Measurements from ENCODE around the gene MYL3. TPM values are rescaled to one million over a fixed set of nuclear protein-coding genes. Genes with fewer than 3 reads are reported as not detected.

MYL3 gene
- total RNA-seq, 1 donor from 2014 or later, result not detected

GRCh38 chr3:46865031-46865507, 1.8 kb upstream of the MYL3 start:
- no peak for DNase-seq

GRCh38 chr3:46864061-46864881, 1.0 kb upstream of the MYL3 start:
- DNase-seq, result no peak

GRCh38 chr3:46862369-46863025, 747 bp downstream of the MYL3 start:
- no peak for DNase-seq

- DNase-seq, result no peak
These were observed 1.5 kb downstream of the MYL3 start for GRCh38 chr3:46861605-46862368.

- DNase-seq, result no peak
These were observed 2.2 kb downstream of the MYL3 start for GRCh38 chr3:46860810-46861604.

GRCh38 chr3:46860017-46860809, 3.0 kb downstream of the MYL3 start:
- no peak for DNase-seq

- no peak for DNase-seq
These were observed 4.1 kb downstream of the MYL3 start for GRCh38 chr3:46859001-46859710.

GRCh38 chr3:46858456-46858855, 4.8 kb downstream of the MYL3 start:
- DNase-seq, result no peak

- DNase-seq, result no peak
These were observed 5.5 kb downstream of the MYL3 start for GRCh38 chr3:46857485-46858341.

- no peak for DNase-seq
These were observed 6.4 kb downstream of the MYL3 start for GRCh38 chr3:46856576-46857471.

- DNase-seq, result no peak
These were observed 8.7 kb downstream of the MYL3 start for GRCh38 chr3:46854555-46854991.

- no peak for DNase-seq
These were observed 9.5 kb downstream of the MYL3 start for GRCh38 chr3:46853441-46854415.

GRCh38 chr3:46852839-46853355, 10.3 kb downstream of the MYL3 start:
- DNase-seq, result no peak

GRCh38 chr3:46852334-46852720, 10.9 kb downstream of the MYL3 start:
- DNase-seq, result no peak

- DNase-seq, result no peak
These were observed 11.6 kb downstream of the MYL3 start for GRCh38 chr3:46851364-46852333.

- DNase-seq, result no peak
These were observed 12.8 kb downstream of the MYL3 start for GRCh38 chr3:46850468-46850779.

Measured in occipital lobe (tissue), 2 donors.